ENCODE results near the gene SEC61A2.

GRCh38 chr10:12195603-12196506 is 66.4 kb downstream of the SEC61A2 start, which contains the start of the genes CDC123 and NUDT5:
- TF ChIP-seq EP300 (IDR thresholded peaks at IDR 0.05): no peak
- no peak for TF ChIP-seq POLR2A (IDR thresholded peaks at IDR 0.05)
- no peak for TF ChIP-seq CTCF (IDR thresholded peaks at IDR 0.05)

All from sigmoid colon (tissue), 4 donors.